K562 (cell line): ENCODE data around the gene PDZD2. TPM values are rescaled to one million over a fixed set of nuclear protein-coding genes. Genes with fewer than 3 reads are reported as not detected.

Experiments used
- ATAC-seq: fragments of 200-7000 bp; cut with Tn5 transposase; 3 replicates; pipeline ENCODE4 v1.9.1; 2020; ENCODE audit warnings: moderate library complexity
- BruUV-seq: library from RNA; stranded (reverse); fragments of 400-500 nt; replicated peaks from 2 replicates; lab custom pipeline; 2021; lab: Mats Ljungman, UMichigan
- CTCF ChIA-PET: fragments of 300-600 bp; formaldehyde crosslinking; extraction: SDS; loops from one replicate; lab custom pipeline; 2021; ENCODE audit warnings: low intra/inter-chr PET ratio; lab: Yijun Ruan, JAX
- POLR2A ChIA-PET: fragments of 300-600, 350-650 bp; sonication (Branson Sonifier 250); formaldehyde crosslinking; extraction: SDS; loops from one replicate; lab custom pipeline; 2021; ENCODE audit warnings: antibody characterized with exemption, inconsistent platforms; lab: Yijun Ruan, JAX
- DNase-seq, 4 experiments: peaks; one replicate each; pipeline versions ENCODE4 v3.0.0 to v3.0.0-alpha.2; 2011 to 2018; ENCODE audit warnings: low spot score in 3 of 4, mixed read lengths in 3 of 4; ENCODE audit errors: extremely low read depth in 1 of 4
- FAIRE-seq: peaks from 2 replicates; lab custom pipeline; 2011; peaks lifted over from hg19 to GRCh38; lab: Jason Lieb, UNC
- H2AFZ ChIP-seq: 2 replicates; pipeline ENCODE4 v1.6.0; 2011; ENCODE audit warnings: low read depth, low read length, control low read depth, inconsistent platforms
- H3K27ac ChIP-seq: fragments of 200-600 bp; 3 replicates; pipeline ENCODE4 v1.8.0; 2011; ENCODE audit warnings: low read depth, mild to moderate bottlenecking, control low read depth, inconsistent platforms, low read length, moderate library complexity, mixed read lengths; ENCODE audit errors: extremely low read depth
- H3K27me3 ChIP-seq, 2 experiments: fragments of 300-600 bp in 1 of 2; 2 replicates in 1 of 2; 3 replicates in 1 of 2; pipeline versions ENCODE4 v1.6.0 to v1.8.0; 2011; ENCODE audit warnings: inconsistent platforms in 2 of 2, low read length in 2 of 2, mild to moderate bottlenecking in 1 of 2, mixed read lengths in 1 of 2, moderate library complexity in 1 of 2; ENCODE audit not compliant: control insufficient read depth in 2 of 2, insufficient read depth in 2 of 2
- H3K36me3 ChIP-seq: fragments of 300-600 bp; 3 replicates; pipeline ENCODE4 v1.8.0; 2011; ENCODE audit warnings: mild to moderate bottlenecking, low read length, inconsistent platforms; ENCODE audit not compliant: control insufficient read depth, insufficient read depth
- H3K4me1 ChIP-seq, 2 experiments: fragments of 200-600 bp in 1 of 2; replicated peaks in 1 of 2; 2 replicates in 1 of 2; 3 replicates in 1 of 2; pipeline versions ENCODE4 v1.5.1 to v1.8.0; 2011; ENCODE audit warnings: inconsistent platforms in 2 of 2, low read length in 2 of 2, mild to moderate bottlenecking in 1 of 2, mixed read lengths in 1 of 2, moderate library complexity in 1 of 2; ENCODE audit not compliant: control insufficient read depth in 2 of 2, insufficient read depth in 2 of 2
- H3K4me2 ChIP-seq: 2 replicates; pipeline ENCODE4 v1.6.1; 2011; ENCODE audit warnings: low read length, control low read depth, inconsistent platforms, mixed read lengths; ENCODE audit not compliant: insufficient read depth
- H3K4me3 ChIP-seq: fragments of 200-600 bp; sonication (generic), shearing (Covaris generic); 2 replicates; pipeline ENCODE4 v1.5.1; 2016; ENCODE audit warnings: control low read depth, inconsistent platforms
- H3K79me2 ChIP-seq: fragments of 200-600 bp; 3 replicates; pipeline ENCODE4 v1.8.0; 2011; ENCODE audit warnings: low read length, inconsistent platforms; ENCODE audit not compliant: control insufficient read depth, insufficient read depth
- H3K9ac ChIP-seq, 2 experiments: 2 replicates each; pipeline versions ENCODE4 v1.6.0 to v1.6.1; 2011; ENCODE audit warnings: low read depth in 2 of 2, low read length in 2 of 2, control low read depth in 1 of 2, inconsistent platforms in 1 of 2, mild to moderate bottlenecking in 1 of 2, mixed read lengths in 1 of 2; ENCODE audit not compliant: insufficient read depth in 1 of 2
- H3K9me1 ChIP-seq: one replicate; pipeline ENCODE4 v1.6.0; 2011; ENCODE audit warnings: inconsistent platforms, mild to moderate bottlenecking, low read length, moderate library complexity; ENCODE audit not compliant: control insufficient read depth, insufficient read depth
- H3K9me3 ChIP-seq: replicated peaks from 2 replicates; pipeline ENCODE4 v1.5.1; 2011; ENCODE audit warnings: low read depth, low read length, inconsistent platforms; ENCODE audit not compliant: control insufficient read depth, insufficient read depth
- H4K20me1 ChIP-seq: replicated peaks from 2 replicates; pipeline ENCODE4 v1.6.1; 2011; ENCODE audit warnings: low read length, inconsistent platforms, mixed read lengths; ENCODE audit not compliant: control insufficient read depth, insufficient read depth
- ASH1L ChIP-seq: fragments of 450-650 bp; IDR thresholded peaks from 2 replicates; pipeline ENCODE4 v1.6.1; 2018; ENCODE audit warnings: borderline replicate concordance, mild to moderate bottlenecking, low read depth; ENCODE audit not compliant: partially characterized antibody
- CCAR2 ChIP-seq: fragments of 200-400 bp; formaldehyde crosslinking; IDR thresholded peaks from 2 replicates; pipeline ENCODE4 v1.6.1; 2017; ENCODE audit warnings: mild to moderate bottlenecking, low read depth, low read length
- EP300 ChIP-seq: IDR thresholded peaks from 2 replicates; pipeline ENCODE4 v1.6.1; 2012; ENCODE audit warnings: low read length, improper control_type of control experiment
- GTF2E2 ChIP-seq: fragments of 200-800 bp; sonication (Bioruptor generic); IDR thresholded peaks from 2 replicates; pipeline ENCODE4 v1.6.1; 2016; ENCODE audit warnings: missing genetic modification characterization, missing compliant biosample characterization
- NCOA2 ChIP-seq, 2 experiments: fragments of 450-650 bp; IDR thresholded peaks; 2 replicates each; pipeline ENCODE4 v1.6.1; 2018; ENCODE audit warnings: mild to moderate bottlenecking in 2 of 2, moderate library complexity in 1 of 2; ENCODE audit not compliant: partially characterized antibody in 2 of 2
- PHF21A ChIP-seq: fragments of 450-650 bp; IDR thresholded peaks from 2 replicates; pipeline ENCODE4 v1.6.1; 2017; ENCODE audit warnings: low read depth, borderline replicate concordance
- PML ChIP-seq: IDR thresholded peaks from 2 replicates; pipeline ENCODE4 v1.6.1; 2012; ENCODE audit warnings: low read length, inconsistent platforms
- RHOXF2B ChIP-seq: fragments of 250-450 bp; sonication (Bioruptor Pico); conservative IDR thresholded peaks from 2 replicates; pipeline ENCODE4 v1.5.1; 2021
- TAF9B ChIP-seq: fragments of 450-650 bp; IDR thresholded peaks from 2 replicates; pipeline ENCODE4 v1.6.1; 2018; ENCODE audit warnings: mild to moderate bottlenecking; ENCODE audit not compliant: partially characterized antibody
- TRIM28 ChIP-seq: fragments of 450-650 bp; IDR thresholded peaks from 2 replicates; pipeline ENCODE4 v1.6.1; 2017
- XRCC4 ChIP-seq: IDR thresholded peaks from one replicate; pipeline ENCODE4 v1.6.1; 2011; ENCODE audit not compliant: insufficient read depth, insufficient read length; ENCODE audit errors: extremely low read depth
- ZEB2 ChIP-seq: fragments of 450-650 bp; IDR thresholded peaks from 2 replicates; pipeline ENCODE4 v1.6.1; 2016
- ZFPM2 ChIP-seq: fragments of 250-450 bp; sonication (Bioruptor Pico); IDR thresholded peaks from 2 replicates; pipeline ENCODE4 v1.5.1; 2022; ENCODE audit warnings: mild to moderate bottlenecking
- ZKSCAN1 ChIP-seq: fragments of 150-350 bp; IDR thresholded peaks from 2 replicates; pipeline ENCODE4 v1.6.1; 2016; ENCODE audit warnings: low read depth, low read length
- ZNF384 ChIP-seq: IDR thresholded peaks from 2 replicates; pipeline ENCODE4 v1.6.1; 2012; ENCODE audit warnings: low read depth, low read length, improper control_type of control experiment
- ZNF583 ChIP-seq: fragments of 250-450 bp; sonication (Bioruptor Pico); IDR thresholded peaks from 2 replicates; pipeline ENCODE4 v1.4.0; 2020
- WGBS: fragments of 100-300 bp; shearing (Covaris generic); methylation state at CpG from one replicate; pipeline ENCODE4 v1.1.6; 2016; ENCODE audit warnings: low coverage, mixed read lengths; ENCODE audit not compliant: insufficient coverage; ENCODE audit errors: missing lambda C conversion rate; 5-methylcytosine and 5-hydroxymethylcytosine counted together
- in situ Hi-C: fragments of 300-500 bp; cut with MboI; formaldehyde crosslinking; loops from 4 replicates; pipeline ENCODE4 v1.15.0; 2018; ENCODE audit warnings: inconsistent platforms, mixed read lengths
- intact Hi-C: fragments of 100-400 bp; cut with micrococcal nuclease; formaldehyde crosslinking; loops from 2 replicates; pipeline ENCODE4 v1.14.2; 2022
- polyA plus RNA-seq, 8 experiments: library from polyadenylated mRNA; depleted of rRNA in 4 of 8; stranded (reverse) in 5 of 8; unstranded in 3 of 8; fragments of >200 nt; fragmentation: Nextera tagmentation in 2 of 8; fragmentation: Illumina TruSeq in 1 of 8; extraction: Ambion mirVana in 2 of 8; extraction: Trizol in 1 of 8; gene quantifications; 2 replicates each; pipeline versions ENCODE4 v1.2.1 to v1.2.3, GENCODE V29; 2011 to 2014; ENCODE audit warnings: inconsistent platforms in 1 of 8, missing spikeins in 1 of 8
- total RNA-seq, 7 experiments: library from RNA; depleted of rRNA in 6 of 7; stranded (reverse); fragments of >200 nt in 6 of 7; fragmentation: Illumina TruSeq in 2 of 7; extraction: Trizol in 2 of 7; gene quantifications; 2 replicates each; pipeline versions ENCODE4 v1.2.1 to v1.2.3, GENCODE V29; 2011 to 2021; ENCODE audit warnings: low replicate concordance in 1 of 7
- TF ChIP-seq, protein P1 (sequence below): fragments of 450-650 bp; formaldehyde crosslinking; IDR thresholded peaks from 2 replicates; pipeline ENCODE4 v1.4.0; 2022; ENCODE audit warnings: missing genetic modification characterization
- TF ChIP-seq, protein P2 (sequence below): fragments of 200-800 bp; sonication (Bioruptor generic); IDR thresholded peaks from 2 replicates; pipeline ENCODE4 v1.6.1; 2016; ENCODE audit warnings: missing genetic modification characterization, missing compliant biosample characterization
- TF ChIP-seq, protein P3 (sequence below): sonication (generic); formaldehyde crosslinking; IDR thresholded peaks from 2 replicates; pipeline ENCODE4 v1.8.0; 2023; ENCODE audit warnings: mild to moderate bottlenecking, missing genetic modification reagents

Gene PDZD2
- total and polyA plus RNA-seq, 9 of the 15 experiments (the other 6 are each of a cell fraction or from before 2014, with no cell fraction given): 0.02 to 0.08 (median 0.04) TPM; not detected in 6

DNA sequence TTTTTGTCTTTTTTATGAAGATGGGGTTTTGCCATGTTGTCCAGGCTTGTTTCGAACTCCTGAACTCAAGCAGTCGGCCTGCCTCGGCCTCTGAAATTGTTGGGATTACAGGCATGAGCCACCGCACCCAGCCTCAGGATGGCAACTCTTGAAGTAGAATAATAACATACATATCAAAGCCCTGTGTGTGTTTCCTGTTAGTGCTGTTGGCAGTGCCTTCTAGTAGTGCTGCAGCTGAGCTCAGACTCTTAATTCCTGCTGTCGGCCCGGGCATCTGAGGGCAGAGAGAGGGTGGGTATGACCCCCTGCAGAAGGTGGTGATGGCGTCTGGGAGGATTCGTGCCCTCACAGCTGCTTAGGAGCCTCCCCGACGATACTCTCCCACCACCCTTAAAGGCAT, 227.2 kb downstream of the PDZD2 start:
- Histone ChIP-seq H3K4me2 (no peak overlapping the region), H3K9ac (no peak overlapping the region), H3K27me3 (peaks cover 10 to 39% of the 10 kb centered on the region in 2 experiments; a peak in 4 of 5 replicates), H3K4me3 (no peak overlapping the region), H3K36me3 (no peaks in the 10 kb centered on the region), H3K9me1 (no peaks in the 10 kb centered on the region), H4K20me1 (no peaks in the 10 kb centered on the region), H3K4me1 (no peaks in the 10 kb centered on the region), H3K27ac (no peak overlapping the region), H2AFZ (no peak overlapping the region), H3K79me2 (no peaks in the 10 kb centered on the region), H3K9me3 (no peaks in the 10 kb centered on the region)
- ChIA-PET POLR2A (no interaction called here), CTCF (no interaction called here)
- ATAC-seq (no peak), DNase-seq (no peak), FAIRE-seq (no peak)
- WGBS: 0% methylated on average over 10 of the region's 10 CpGs
- in situ Hi-C loops: no loop called here
- BruUV-seq: no TSS peak
- intact Hi-C loops: no loop called here
- no peak for TF ChIP-seq TAF9B
- TF ChIP-seq GTF2E2 (tag): no peak
- no peak for TF ChIP-seq EP300
- TF ChIP-seq CCAR2: no peak
- TF ChIP-seq, protein P1, sequence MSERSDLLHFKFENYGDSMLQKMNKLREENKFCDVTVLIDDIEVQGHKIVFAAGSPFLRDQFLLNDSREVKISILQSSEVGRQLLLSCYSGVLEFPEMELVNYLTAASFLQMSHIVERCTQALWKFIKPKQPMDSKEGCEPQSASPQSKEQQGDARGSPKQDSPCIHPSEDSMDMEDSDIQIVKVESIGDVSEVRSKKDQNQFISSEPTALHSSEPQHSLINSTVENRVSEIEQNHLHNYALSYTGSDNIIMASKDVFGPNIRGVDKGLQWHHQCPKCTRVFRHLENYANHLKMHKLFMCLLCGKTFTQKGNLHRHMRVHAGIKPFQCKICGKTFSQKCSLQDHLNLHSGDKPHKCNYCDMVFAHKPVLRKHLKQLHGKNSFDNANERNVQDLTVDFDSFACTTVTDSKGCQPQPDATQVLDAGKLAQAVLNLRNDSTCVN (CRISPR knock-in tag): no peak
- no peak for TF ChIP-seq RHOXF2B (CRISPR knock-in tag)
- no peak for TF ChIP-seq TRIM28
- no peak for TF ChIP-seq ZNF384
- TF ChIP-seq, protein P2, sequence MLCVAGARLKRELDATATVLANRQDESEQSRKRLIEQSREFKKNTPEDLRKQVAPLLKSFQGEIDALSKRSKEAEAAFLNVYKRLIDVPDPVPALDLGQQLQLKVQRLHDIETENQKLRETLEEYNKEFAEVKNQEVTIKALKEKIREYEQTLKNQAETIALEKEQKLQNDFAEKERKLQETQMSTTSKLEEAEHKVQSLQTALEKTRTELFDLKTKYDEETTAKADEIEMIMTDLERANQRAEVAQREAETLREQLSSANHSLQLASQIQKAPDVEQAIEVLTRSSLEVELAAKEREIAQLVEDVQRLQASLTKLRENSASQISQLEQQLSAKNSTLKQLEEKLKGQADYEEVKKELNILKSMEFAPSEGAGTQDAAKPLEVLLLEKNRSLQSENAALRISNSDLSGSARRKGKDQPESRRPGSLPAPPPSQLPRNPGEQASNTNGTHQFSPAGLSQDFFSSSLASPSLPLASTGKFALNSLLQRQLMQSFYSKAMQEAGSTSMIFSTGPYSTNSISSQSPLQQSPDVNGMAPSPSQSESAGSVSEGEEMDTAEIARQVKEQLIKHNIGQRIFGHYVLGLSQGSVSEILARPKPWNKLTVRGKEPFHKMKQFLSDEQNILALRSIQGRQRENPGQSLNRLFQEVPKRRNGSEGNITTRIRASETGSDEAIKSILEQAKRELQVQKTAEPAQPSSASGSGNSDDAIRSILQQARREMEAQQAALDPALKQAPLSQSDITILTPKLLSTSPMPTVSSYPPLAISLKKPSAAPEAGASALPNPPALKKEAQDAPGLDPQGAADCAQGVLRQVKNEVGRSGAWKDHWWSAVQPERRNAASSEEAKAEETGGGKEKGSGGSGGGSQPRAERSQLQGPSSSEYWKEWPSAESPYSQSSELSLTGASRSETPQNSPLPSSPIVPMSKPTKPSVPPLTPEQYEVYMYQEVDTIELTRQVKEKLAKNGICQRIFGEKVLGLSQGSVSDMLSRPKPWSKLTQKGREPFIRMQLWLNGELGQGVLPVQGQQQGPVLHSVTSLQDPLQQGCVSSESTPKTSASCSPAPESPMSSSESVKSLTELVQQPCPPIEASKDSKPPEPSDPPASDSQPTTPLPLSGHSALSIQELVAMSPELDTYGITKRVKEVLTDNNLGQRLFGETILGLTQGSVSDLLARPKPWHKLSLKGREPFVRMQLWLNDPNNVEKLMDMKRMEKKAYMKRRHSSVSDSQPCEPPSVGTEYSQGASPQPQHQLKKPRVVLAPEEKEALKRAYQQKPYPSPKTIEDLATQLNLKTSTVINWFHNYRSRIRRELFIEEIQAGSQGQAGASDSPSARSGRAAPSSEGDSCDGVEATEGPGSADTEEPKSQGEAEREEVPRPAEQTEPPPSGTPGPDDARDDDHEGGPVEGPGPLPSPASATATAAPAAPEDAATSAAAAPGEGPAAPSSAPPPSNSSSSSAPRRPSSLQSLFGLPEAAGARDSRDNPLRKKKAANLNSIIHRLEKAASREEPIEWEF (CRISPR knock-in tag): no peak
- no peak for TF ChIP-seq NCOA2 (IDR thresholded peaks at IDR 0.05; ENCODE audit: partially characterized antibody in 2 of 2)
- TF ChIP-seq PHF21A: no peak
- TF ChIP-seq, protein P3, sequence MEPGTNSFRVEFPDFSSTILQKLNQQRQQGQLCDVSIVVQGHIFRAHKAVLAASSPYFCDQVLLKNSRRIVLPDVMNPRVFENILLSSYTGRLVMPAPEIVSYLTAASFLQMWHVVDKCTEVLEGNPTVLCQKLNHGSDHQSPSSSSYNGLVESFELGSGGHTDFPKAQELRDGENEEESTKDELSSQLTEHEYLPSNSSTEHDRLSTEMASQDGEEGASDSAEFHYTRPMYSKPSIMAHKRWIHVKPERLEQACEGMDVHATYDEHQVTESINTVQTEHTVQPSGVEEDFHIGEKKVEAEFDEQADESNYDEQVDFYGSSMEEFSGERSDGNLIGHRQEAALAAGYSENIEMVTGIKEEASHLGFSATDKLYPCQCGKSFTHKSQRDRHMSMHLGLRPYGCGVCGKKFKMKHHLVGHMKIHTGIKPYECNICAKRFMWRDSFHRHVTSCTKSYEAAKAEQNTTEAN (CRISPR knock-in tag): no peak
- no peak for TF ChIP-seq ASH1L
- no peak for TF ChIP-seq XRCC4
- TF ChIP-seq ZNF583 (CRISPR knock-in tag): no peak
- TF ChIP-seq ZKSCAN1: no peak
- TF ChIP-seq ZFPM2 (CRISPR knock-in tag): no peak
- TF ChIP-seq PML: no peak
- TF ChIP-seq ZEB2: no peak
